Putamen (tissue), 1 donor: ENCODE results near the gene ABHD1.
"Not testable (repeated sequence)": the region's sequence is repeated elsewhere in the genome, so short reads cannot be mapped to it uniquely, and the experiment has no call there.

Source experiments
- DNase-seq: peaks from one replicate; pipeline ENCODE4 v3.0.0-alpha.2; 2016; ENCODE audit warnings: low spot score

Gene ABHD1

DNA sequence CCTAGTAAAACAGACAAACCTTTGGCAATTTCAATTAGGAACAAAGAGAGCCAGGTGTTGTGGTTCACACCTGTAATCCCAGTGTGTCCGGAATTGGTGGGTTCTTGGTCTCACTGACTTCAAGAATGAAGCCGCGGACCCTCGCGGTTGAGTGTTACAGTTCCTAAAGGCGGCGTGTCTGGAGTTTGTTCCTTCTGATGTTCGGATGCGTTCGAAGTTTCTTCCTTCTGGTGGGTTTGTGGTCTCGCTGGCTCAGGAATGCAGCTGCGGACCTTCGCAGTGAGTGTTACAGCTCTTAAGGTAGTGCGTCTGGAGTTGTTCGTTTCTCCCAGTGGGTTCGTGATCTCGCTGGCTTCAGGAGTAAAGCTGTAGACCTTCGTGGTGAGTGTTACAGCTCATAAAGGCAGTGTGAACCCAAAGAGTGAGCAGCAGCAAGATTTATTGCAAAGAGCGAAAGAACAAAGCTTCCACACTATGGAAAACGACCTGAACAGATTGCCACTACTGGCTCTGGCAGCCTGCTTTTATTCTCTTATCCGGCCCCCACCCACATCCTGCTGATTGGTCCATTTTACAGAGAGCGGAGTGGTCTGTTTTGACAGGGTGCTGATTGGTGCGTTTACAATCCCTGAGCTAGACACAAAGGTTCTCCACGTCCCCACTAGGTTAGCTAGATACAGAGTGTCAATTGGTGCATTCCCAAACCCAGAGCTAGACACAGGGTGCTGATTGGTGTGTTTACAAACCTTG lies 12.8 kb upstream of the ABHD1 start:
- not testable (repeated sequence) for DNase-seq

DNA sequence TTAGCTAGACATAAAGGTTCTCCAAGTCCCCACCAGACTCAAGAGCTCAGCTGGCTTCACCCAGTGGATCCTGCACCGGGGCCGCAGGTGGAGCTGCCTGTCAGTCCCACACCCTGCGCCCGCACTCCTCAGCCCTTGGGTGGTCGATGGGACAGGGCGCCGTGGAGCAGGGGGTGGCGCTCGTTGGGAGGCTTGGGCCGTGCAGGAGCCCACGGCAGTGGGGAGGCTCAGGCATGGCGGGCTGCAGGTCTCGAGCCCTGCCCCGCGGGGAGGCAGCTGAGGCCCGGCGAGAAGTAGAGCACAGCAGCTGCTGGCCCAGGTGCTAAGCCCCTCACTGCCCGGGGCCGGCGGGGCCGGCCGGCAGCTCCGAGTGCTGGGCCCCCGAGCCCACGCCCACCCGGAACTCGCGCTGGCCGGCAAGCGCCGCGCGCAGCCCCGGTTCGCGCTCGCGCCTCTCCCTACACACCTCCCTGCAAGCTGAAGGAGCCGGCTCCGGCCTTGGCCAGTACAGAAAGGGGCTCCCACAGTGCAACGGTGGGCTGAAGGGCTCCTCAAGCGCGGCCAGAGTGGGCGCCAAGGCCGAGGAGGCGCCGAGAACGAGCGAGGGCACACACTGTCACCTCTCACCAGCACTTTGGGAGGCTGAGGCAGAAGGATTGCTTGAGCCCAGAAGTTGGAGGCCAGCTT lies 12.1 kb upstream of the ABHD1 start:
- DNase-seq: not testable (repeated sequence)

DNA sequence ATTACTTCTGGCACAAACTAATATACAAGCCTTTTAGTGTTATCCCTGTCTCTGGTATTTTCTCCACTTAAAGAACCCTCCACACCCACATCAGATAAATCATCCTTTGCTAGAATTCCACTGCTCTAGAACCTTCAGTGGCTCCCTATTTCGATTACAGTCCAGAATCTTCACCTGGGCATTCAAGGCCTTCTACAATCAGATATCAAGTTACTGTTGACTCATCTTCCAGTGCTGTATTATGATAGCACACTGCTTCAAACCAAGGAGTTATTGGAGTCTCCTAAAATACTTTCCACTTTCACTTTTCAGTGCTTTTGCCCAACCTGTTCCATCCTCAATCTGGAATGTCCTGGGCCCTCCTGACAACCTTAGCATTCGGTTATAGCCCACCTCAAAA lies 8.1 kb upstream of the ABHD1 start:
- no peak for DNase-seq

DNA sequence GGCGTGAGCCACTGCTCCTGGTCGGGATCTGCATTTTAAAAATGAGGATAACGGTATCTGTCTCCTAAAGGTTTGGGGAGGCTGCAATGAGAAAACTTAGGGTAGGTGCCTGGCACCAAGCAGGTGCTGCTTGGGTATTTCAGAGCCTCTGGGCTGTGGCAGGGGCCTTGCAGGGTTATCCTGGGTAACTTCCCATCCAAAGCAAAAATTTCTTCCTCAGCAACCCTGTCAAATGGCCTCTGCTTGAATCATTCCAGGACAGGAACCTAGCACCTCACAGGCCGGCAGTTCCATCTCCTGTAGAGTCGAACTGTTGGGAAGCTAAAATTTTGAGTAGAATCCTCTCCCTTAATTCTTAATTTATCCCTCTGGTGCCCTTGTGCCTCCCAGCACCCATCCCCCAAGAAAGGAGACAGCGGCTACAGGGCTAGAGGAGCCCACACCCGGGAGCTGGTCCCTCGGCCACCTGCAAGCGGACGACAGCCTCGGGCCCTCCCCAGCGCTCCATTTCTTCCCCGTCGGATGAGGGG lies 5.6 kb upstream of the ABHD1 start:
- DNase-seq: no peak

DNA sequence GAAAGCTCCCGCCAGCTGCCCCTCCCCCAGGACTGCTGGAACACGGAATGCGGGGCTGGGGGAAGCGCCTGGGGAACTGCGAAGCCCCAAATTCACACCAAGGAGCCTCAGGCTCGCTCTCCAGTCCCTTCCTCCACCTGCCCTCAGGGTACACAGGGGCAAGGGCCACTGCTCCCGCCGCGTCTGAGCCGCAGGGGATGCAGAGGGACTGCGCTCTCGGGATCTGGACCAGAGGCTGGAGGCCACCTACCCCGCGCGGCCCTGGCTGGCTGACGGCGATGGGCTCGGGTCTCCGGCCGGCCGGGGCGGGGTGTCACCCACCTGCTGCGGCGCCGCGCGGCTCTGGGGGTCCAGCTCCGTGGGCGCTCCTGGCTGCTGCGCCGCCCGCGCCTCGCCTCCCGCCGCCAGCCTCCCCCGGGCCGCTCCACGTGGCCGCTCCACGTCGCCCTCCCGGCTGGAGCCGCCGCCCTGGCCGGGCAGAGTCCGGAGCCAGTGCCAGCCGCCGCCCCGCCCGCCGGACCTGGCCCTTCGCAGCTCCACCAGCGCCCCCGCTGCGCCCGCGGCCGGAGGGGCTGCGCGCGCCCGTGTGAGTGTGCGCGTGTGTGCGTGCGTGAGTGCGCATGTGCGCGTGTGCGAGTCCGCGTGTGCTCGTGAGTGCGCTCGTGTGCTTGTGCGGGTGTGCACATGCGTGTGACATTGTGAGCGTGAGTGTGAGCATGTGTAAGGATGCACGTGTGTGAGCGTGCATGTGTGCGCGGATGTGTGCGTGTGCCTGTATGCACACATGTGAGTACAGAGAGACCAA lies 4.9 kb upstream of the ABHD1 start, which contains the start of gene CGREF1:
CGREF1 (minus strand) TSS at position 604 of the 805 bp plus-strand sequence. CDS start 14,762 bp downstream, outside the sequence.
- no peak for DNase-seq

DNA sequence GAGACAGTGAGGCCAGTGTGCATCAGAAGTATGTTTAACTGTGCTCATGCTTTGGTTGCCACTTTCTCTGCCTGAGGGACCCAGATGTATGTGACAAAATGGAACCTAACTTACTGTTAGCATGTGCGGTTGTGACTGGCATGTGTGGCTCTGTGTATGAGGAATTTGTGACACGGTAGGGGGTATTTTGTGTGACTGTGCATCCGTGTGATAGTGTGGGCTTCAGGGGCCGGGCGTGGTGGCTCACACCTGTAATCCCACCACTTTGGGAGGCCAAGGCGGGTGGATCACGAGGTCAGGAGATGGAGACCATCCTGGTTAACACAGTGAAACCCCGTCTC lies 4.3 kb upstream of the ABHD1 start:
- not testable (repeated sequence) for DNase-seq

DNA sequence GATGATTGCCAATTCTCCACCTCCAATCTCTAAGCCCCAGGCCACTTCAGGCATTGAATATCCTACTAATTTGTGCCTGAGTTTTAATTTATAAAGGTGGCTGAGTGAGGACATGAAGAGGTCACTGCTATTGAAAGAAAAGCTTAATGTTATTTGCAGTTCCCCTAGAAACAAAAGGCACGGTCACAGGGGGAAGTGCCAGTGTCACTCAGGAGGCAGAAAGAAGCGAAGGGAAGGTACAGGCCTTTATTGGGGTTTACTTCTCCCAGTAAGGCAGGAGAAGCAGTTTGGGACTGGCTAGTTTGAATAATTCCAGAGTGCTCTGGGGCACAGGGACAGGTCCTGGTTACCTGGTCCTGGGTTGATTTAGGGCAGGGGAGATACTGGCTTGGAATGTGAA lies 1.7 kb upstream of the ABHD1 start:
- DNase-seq: no peak

DNA sequence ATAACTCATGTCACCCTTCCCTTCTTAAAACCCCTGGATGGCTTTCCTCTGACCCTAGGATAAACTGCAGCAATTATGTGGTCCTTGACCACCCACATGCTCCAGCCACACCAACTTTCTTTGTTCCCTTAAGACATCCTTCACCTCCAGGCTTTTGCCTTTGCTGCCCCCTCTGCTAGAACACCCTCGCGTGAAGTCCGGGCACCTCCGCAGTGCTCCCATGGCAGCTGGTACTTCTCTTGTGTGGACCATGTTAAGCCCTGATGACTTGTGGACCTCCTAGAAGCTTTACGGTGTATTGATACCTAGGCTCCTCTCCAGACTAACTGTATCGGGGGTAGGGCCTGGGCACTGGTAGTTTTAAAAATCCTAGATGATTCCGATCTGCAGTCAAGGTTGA lies 824 bp upstream of the ABHD1 start:
- DNase-seq: no peak

DNA sequence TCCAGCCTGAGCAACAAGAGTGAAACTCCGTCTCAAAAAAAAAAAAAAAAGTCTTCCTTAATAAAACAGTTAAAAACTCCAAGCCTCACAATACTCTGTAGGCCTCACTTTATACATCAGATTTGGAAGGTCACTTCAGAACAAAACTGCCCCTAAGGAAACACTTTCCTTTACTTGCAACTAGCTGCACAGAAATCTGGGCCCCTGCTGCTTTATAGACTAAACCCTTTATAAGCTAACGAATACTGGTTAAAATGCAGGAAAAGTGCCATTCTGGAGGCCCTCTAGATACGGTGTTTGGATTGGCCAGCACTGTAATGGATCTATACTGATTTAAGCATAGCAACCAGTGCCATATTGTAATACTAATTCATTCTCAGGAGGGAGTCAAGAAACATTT lies 1.5 kb downstream of the ABHD1 start:
- DNase-seq: no peak

DNA sequence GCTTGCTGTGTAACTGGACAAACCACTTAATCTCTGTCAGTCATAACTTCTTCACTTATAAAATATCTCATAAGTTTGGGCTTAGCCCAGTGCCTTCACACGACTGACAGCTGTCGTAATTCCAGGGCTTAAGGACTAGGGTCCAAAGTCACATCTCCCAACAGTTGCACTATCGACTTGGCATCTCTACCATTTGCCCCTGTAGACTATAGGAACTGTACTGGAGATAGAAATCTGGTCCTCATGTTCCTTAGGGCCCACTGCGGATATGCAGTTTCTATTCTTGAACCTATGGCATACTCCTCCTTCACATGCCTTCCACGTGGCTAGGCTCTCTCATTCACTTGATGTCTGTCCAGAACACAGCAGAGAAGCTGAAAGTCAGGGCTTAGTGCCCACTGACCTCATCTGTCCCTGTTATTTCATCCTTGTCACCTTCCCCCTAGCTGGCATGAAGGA lies 2.7 kb downstream of the ABHD1 start:
- DNase-seq: no peak

DNA sequence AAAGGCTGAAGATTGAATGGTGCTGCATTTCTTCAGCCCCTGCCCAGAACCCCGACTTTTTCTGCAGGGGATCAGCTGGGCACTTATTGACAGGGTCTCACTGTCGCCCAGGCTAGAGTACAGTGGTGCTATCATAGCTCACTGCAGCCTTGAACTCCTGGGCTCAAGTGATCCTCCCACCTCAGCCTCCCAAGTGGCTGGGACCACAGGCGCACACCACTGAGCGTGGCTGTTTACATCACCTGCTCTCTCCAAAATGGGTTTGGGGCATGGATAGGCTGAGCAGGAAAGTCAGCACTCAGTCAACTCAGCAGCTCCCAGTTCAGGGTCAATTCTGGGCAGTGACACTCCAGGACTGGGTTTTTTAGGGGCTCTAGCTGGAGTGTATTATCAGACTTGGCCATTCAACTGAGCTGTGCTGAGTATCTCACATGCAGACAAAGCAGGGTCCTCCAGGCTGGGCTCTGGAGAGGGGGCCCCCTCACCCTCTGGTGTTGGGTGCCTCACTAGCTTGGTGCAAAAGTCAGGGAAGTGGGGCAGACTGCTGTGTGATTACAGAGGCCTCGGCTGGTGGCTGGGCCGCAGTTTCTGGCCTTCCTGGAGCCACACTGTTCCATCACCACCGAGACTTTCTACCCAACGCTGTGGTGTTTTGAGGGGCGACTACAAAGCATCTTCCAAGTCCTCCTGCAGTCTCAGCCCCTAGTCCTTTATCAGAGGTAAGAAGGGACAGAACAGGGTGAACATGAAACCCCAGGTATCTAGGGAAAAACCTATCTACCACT lies 4.5 kb downstream of the ABHD1 start:
- DNase-seq: no peak

DNA sequence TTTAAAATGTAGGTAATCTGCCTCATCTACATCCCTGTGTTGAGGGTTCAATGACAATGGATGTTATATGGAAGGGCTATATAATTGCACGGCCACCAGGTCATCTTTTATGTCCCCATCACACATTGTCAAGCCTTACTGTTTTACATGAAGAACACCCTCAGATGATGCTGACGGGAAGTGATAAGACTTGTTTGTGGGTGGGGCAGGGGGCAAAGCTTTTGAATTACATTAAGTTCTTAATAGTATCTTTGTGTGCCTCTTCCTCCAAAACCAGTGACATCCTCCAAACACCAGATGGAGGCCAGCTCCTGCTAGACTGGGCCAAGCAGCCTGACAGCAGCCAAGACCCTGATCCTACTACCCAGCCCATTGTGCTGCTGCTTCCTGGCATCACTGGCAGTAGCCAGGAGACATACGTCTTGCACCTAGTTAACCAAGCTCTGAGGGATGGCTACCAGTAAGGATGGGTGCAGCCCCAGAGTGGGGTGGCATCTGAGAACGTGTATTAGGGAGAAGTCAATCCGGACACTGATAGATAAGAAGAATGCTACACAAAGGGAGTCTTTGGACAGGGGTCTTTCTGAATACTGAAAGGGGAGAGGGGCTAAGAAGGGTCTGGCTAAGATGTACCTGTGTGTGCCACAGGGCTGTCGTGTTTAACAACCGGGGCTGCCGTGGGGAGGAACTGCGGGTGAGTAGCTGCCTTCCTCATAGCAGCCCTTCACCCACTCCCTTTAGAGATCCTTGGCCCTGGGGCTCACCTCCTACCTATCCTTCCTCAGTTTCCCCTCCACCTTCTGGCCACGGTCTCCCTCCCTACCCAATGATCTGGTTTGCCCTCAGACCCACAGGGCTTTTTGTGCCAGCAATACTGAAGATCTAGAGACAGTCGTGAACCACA lies 5.3 kb downstream of the ABHD1 start:
- DNase-seq: no peak

DNA sequence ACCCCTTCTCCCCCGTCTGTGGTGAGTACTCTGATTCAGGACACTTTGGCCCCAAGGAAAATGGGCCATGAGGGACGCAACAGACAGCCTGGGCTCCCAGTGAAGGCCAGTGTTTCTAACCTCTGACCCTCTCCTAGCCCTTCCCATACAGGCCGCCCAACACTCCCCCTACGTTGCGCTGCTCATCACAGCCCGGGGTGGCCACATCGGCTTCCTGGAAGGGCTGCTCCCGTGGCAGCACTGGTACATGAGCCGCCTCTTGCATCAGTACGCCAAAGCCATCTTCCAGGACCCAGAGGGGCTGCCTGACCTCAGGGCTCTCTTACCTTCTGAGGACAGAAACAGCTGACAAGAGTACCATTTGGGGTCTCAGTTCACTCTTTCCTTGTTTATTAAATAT lies 6.8 kb downstream of the ABHD1 start:
- DNase-seq: no peak

DNA sequence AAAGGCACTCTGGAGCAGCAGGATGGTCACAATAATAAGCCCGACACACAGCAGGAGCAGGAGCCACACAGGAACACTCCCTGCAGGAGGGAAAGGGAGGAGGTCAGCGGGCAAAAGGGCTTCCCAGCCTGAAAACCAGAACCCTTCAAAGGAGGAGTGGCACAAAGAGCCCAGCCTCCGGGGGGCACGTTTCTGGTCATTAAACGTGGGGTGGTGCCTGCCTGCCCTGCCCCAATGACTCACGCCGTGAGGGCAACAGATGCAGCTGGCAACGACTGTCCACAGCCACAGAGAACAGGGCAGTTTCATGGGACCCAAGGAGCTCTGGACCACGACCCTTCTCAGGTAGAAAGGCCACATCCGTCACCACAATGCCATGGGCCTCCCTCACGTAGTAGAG lies 7.8 kb downstream of the ABHD1 start:
- no peak for DNase-seq

DNA sequence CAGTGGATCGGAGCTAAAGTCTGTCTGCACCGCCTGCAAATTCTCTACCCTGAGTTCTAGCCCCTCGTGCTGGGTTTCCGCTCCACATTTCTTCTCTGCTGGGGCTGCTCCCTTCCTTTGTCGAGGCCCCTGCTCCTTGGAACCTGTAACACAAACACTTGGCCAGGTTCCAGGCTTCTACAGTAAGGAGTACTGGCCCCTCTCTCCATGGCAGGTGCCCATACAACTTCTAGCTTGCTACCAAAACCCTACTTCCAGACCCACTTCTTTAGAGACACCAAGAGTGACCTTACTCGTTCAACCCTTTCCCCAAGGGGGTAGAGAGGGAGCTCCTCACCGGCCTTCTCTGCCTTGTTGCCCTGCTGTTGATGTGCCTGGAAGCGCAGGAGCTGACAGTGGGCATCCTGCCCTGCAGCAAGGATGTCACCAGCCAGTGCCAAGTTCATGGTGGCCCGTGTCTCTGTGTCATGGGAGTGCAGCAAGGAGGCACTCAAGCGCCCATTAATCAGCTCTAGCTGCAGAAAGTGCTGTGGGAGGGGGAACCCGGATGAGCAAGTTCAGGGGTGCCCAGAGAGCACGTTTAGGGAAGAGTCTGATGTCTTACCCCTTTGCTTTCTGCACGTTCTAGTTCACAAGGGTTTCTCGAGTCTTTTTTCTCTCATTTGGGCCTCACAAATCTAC lies 9.7 kb downstream of the ABHD1 start:
- DNase-seq: no peak

DNA sequence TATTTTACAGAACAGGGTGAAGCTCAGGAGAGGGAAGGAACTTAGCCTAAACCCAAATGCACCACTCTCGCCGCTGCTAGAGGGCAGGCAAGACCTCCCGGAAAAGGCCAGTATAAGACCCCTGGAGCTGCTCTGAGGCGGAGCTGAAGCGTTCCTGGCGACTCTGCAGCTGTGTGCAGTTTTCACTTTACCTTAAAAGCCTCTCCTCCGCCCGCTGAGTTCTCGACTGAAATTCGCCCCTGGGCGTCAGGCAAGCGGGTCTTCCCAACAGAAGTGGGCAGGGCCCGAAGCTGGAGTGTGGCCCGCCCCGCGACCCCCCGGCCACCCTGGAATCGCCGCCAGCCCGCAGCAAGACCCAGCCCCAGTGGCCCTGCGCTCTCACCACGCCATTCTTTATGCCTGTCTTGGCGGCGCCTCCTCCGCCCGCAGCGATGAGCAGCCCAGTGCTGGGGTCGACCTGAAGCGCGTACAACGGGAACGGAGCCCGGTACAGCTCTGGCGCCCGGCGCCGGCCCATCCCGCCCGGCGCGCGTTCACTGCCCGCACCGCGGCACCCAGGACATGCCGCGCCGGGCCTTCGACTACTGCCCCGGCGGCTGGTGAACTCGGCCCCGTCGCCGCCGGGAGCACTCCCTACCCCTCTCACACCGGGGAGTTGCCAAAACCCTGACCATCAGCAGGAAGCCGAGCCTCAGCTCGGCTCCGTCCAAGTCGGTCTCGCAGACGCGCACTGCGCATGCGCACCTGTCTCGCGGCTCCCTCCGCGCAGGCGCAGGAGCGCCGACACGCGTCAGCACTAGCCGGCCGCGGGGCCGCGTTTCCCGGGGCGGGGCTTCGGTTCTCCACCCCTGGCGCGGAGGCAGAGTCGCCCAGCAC lies 10.5 kb downstream of the ABHD1 start, which contains the start of gene PREB:
PREB (minus strand) TSS at position 732 of the 876 bp plus-strand sequence; CDS start at position 517, 215 bp downstream.
- peak; percentile 95 for DNase-seq

DNA sequence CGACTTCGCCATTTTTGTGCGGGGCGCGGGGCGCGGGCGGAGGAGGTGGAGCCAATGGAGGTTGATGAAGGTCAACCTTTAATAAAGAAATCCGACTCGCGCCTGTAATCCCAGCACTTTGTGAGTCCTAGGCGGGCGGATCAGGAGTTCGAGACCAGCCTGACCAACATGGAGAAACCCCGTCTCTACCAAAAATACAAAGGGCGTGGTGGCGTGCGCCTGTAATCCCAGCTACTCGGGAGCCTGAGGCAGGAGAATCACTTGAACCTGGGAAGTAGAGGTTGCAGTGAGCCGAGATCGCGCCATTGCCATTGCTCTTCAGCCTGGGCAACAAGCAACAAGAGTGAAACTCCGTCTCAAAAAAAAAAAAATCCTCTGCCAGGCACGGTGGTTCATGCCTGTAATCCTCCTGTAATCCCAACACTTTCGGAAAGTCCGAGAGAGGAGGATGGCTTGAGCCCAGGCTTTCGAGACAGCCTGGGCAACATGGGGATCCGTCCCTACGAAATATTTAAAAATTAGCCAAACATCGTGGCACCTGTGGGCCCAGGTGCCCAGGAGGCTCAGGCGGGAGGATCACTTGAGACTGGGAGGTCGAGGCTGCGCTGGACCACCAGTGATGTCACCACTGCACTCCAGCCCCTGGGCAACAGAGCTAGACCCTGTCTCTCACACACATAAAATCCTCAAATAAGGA lies 11.3 kb downstream of the ABHD1 start:
- DNase-seq: no peak

DNA sequence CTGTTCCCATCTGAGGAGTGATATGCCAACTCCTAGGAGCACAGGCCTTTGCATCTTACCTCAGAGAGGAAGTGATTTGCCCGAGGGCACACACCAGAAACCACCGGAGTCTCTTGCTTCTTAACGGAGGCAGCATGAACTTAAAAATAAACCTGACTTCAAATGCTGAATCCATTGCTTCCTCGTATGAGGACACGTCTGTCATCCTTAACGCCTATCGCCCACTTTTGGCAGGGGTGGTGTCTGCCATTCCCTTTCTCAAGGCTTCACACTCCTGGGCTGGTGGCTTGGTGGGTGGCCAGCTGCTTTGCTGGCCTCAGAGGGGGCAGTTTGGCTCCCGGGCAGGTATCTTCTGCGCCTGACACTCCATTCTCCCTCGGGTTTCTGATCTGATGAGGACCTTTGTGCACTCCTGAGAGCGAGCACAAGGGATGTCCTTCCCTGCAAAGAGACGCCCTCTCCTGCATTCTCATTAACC lies 11.9 kb downstream of the ABHD1 start:
- no peak for DNase-seq
